Posterior cingulate gyrus (tissue), 11 donors: ENCODE measurements around the gene POMP.
"Not testable (repeated sequence)": the region's sequence is repeated elsewhere in the genome, so short reads cannot be mapped to it uniquely, and the experiment has no call there.

Experiments used
- DNase-seq, 10 donors: peaks; one replicate each; pipeline versions ENCODE4 v3.0.0 to v3.0.0-alpha.2; 2020 to 2021; ENCODE audit warnings: mixed read lengths in 3 of 10
- intact Hi-C: fragments of 100-400 bp; cut with DNase I; formaldehyde crosslinking; loops from one replicate; pipeline ENCODE4 v1.15.1; 2023

POMP gene

GRCh38 chr13:28685114-28685513 lies 26.2 kb downstream of the POMP start:
- no peak for DNase-seq
- intact Hi-C loops: no loop called here

GRCh38 chr13:28685892-28686291 lies 27.0 kb downstream of the POMP start:
- no peak for DNase-seq
- intact Hi-C loops: no loop called here

GRCh38 chr13:28693605-28694491 lies 34.9 kb downstream of the POMP start:
- intact Hi-C loops, DNase-seq: not testable (repeated sequence)

GRCh38 chr13:28697441-28697840 lies 38.5 kb downstream of the POMP start:
- DNase-seq: no peak
- intact Hi-C loops: no loop called here

- no peak for DNase-seq
- intact Hi-C loops: no loop called here
Observed at GRCh38 chr13:28699246-28699645, 40.3 kb downstream of the POMP start.

GRCh38 chr13:28704282-28704681 lies 45.4 kb downstream of the POMP start:
- intact Hi-C loops: no loop called here
- DNase-seq: no peak

- DNase-seq: no peak
- intact Hi-C loops: no loop called here
Observed at GRCh38 chr13:28704919-28705318, 46.0 kb downstream of the POMP start.

- intact Hi-C loops: no loop called here
- DNase-seq: no peak
Observed at GRCh38 chr13:28705461-28706083, 46.6 kb downstream of the POMP start.

GRCh38 chr13:28707629-28708427 lies 48.9 kb downstream of the POMP start:
- intact Hi-C loops: no loop called here
- no peak for DNase-seq

- DNase-seq: no peak
- intact Hi-C loops: no loop called here
Observed at GRCh38 chr13:28710161-28710560, 51.2 kb downstream of the POMP start.

GRCh38 chr13:28714651-28715050 lies 55.7 kb downstream of the POMP start:
- intact Hi-C loops: no loop called here
- DNase-seq: no peak

- DNase-seq: no peak
- intact Hi-C loops: no loop called here
Observed at GRCh38 chr13:28716511-28716910, 57.6 kb downstream of the POMP start.

- intact Hi-C loops: no loop called here
- DNase-seq: no peak
Observed at GRCh38 chr13:28717170-28717569, 58.2 kb downstream of the POMP start.

GRCh38 chr13:28718196-28718542 lies 59.2 kb downstream of the POMP start:
- intact Hi-C loops: loop anchor here (2.0 kb wide), 1 partner anchor 59 kb away; the partner anchor contains the start of gene POMP
- no peak for DNase-seq

GRCh38 chr13:28718543-28719226 lies 59.8 kb downstream of the POMP start, which contains the start of gene SLC46A3:
SLC46A3 (minus strand) TSS chr13:28718970; CDS start chr13:28717998, 972 bp downstream.
- intact Hi-C loops: loop anchor here (1.0 to 2.0 kb wide), 2 partner anchors 23 to 60 kb away; partner anchors contain the start of gene POMP
- peak; percentile 98 to 100 (median 99) for DNase-seq

GRCh38 chr13:28719227-28720055 lies 60.5 kb downstream of the POMP start:
- no peak for DNase-seq
- intact Hi-C loops: loop anchor here (1.0 to 2.0 kb wide), 2 partner anchors 22 to 61 kb away; partner anchors contain the start of gene POMP

- DNase-seq: peak in 1 of 10 donors; percentile 68
- intact Hi-C loops: no loop called here
Observed at GRCh38 chr13:28723806-28724205, 64.9 kb downstream of the POMP start.

- no peak for DNase-seq
- intact Hi-C loops: no loop called here
Observed at GRCh38 chr13:28725046-28725610, 66.2 kb downstream of the POMP start.
